Astrocyte of the cerebellum (primary cell): Measurements from ENCODE around the gene NKAIN4.

Experiments used
- DNase-seq: peaks from one replicate; pipeline ENCODE4 v3.0.0-alpha.2; 2011; ENCODE audit warnings: low read depth
- H3K4me3 ChIP-seq: 2 replicates; pipeline ENCODE4 v1.5.1; 2011; ENCODE audit warnings: mild to moderate bottlenecking, low read depth, low read length, moderate library complexity
- in situ Hi-C: cut with HindIII; loops from 2 replicates; pipeline ENCODE4 v1.10.0; 2017; ENCODE audit warnings: low sequenced_read_pairs
- TF ChIP-seq, protein P1 (sequence below): IDR thresholded peaks from 2 replicates; pipeline ENCODE4 v1.5.1; 2012; ENCODE audit warnings: low read length, low read depth, moderate library complexity, mild to moderate bottlenecking; ENCODE audit errors: missing control alignments

NKAIN4 gene

DNA sequence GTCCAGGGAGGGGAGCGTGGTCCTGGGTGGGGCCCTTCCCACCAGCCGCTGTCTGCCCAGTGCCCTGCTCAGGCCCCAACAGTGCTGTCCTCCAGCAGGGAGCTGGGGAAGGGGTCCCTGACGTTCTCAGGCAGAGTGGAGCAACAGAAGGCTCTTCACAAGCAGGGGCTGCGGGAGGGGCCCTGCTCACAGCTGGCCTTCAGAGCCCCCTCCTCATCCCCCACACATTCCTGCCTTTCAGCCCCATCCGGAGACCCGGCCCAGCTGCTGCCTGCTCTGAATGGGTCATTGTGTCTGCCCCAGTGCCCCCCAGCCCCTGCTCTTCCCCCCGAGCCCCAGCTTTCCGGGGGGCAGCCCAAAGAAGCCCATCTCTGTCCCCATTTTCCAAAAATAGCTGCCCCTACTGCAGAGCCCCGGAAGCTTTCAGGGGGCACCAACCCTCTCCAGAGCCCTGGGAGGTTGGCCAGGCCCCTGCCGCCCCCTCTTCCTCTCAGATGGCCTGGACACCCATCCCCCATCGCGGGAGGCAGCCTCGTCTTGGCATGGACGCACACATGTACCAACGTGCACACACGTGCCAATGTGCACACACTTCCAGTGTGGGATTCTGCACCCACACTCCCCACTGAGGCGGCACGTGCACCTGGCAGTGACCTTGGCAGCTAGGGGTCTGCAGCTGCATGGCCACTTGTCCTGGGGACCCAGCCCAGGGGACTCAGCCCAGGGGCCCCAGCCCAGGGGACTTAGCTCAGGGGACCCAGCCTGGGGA is 42.5 kb upstream of the NKAIN4 start:
- TF ChIP-seq, protein P1, sequence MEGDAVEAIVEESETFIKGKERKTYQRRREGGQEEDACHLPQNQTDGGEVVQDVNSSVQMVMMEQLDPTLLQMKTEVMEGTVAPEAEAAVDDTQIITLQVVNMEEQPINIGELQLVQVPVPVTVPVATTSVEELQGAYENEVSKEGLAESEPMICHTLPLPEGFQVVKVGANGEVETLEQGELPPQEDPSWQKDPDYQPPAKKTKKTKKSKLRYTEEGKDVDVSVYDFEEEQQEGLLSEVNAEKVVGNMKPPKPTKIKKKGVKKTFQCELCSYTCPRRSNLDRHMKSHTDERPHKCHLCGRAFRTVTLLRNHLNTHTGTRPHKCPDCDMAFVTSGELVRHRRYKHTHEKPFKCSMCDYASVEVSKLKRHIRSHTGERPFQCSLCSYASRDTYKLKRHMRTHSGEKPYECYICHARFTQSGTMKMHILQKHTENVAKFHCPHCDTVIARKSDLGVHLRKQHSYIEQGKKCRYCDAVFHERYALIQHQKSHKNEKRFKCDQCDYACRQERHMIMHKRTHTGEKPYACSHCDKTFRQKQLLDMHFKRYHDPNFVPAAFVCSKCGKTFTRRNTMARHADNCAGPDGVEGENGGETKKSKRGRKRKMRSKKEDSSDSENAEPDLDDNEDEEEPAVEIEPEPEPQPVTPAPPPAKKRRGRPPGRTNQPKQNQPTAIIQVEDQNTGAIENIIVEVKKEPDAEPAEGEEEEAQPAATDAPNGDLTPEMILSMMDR = no peak
- in situ Hi-C loops = loop anchor here (5.0 to 10.0 kb wide), 3 partner anchors 74 to 178 kb away; partner anchors contain the start of gene KCNQ2
- DNase-seq = no peak
- H3K4me3 ChIP-seq = no peak overlapping the region

- DNase-seq = no peak
- in situ Hi-C loops = loop anchor here (5.0 to 10.0 kb wide), 3 partner anchors 74 to 179 kb away; partner anchors contain the start of gene KCNQ2
- no peak overlapping the region for H3K4me3 ChIP-seq
- TF ChIP-seq, protein P1 = no peak
Observed at GRCh38 chr20:63295846-63296245, 41.6 kb upstream of the NKAIN4 start.

DNA sequence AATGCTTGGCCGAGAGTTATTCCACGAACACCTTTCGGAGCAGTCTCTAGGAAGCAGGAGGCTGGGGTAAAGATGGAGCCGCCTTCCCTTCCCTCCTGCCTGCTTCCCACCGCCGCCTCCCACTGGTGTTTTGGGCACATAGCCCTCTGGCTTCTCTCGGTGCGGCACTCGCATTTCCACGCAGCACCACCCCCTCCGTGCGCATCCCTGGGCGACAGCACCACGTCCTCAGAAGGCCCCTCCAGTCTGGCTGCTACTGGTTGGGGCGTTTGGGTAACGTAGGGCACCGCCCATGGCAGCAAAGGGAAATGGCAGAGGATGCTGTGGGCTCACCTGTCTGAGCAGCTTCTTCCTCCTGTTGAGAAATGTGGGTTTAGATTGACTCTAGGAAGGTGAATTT is 41.2 kb upstream of the NKAIN4 start:
- H3K4me3 ChIP-seq = no peak overlapping the region
- TF ChIP-seq, protein P1 = peak; percentile 16
- DNase-seq = no peak
- in situ Hi-C loops = loop anchor here (5.0 to 10.0 kb wide), 3 partner anchors 73 to 179 kb away; partner anchors contain the start of gene KCNQ2

DNA sequence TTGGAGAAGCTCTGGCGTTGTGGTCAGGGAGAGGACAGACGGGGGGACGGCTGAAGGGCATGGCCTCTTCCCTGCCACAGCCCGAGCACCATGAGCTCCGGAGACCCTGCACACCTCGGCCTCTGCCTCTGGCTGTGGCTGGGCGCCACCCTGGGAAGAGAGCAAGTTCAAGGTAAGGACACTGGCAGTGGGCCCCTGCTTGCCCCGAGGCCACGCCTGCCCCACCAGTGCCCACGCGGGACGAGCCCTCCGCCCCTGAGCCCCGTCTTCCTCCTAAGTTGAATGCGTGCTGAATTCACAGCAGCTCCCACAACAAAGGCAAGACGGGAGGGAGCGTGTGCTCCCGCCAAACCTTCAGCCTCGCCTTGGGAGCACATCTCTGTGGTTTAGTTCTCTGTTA is 40.8 kb upstream of the NKAIN4 start:
- no peak overlapping the region for H3K4me3 ChIP-seq
- in situ Hi-C loops = loop anchor here (5.0 to 10.0 kb wide), 3 partner anchors 73 to 180 kb away; partner anchors contain the start of gene KCNQ2
- DNase-seq = no peak
- TF ChIP-seq, protein P1 = no peak

- in situ Hi-C loops = loop anchor here (10.0 kb wide), 1 partner anchor 180 kb away; the partner anchor contains the start of gene KCNQ2
- no peak overlapping the region for H3K4me3 ChIP-seq
- DNase-seq = no peak
- TF ChIP-seq, protein P1 = no peak
Observed at GRCh38 chr20:63294536-63294900, 40.3 kb upstream of the NKAIN4 start.

- TF ChIP-seq, protein P1 = no peak
- in situ Hi-C loops = loop anchor here (10.0 kb wide), 1 partner anchor 181 kb away; the partner anchor contains the start of gene KCNQ2
- DNase-seq = no peak
- no peak overlapping the region for H3K4me3 ChIP-seq
Observed at GRCh38 chr20:63293871-63294535, 39.7 kb upstream of the NKAIN4 start.
